SK-N-SH (cell line): ENCODE data around the gene BRSK1. TPM values are rescaled to one million over a fixed set of nuclear protein-coding genes. Genes with fewer than 3 reads are reported as not detected.
A peak's percentile ranks its signal among the peaks of the same experiment; 100 is the strongest.

Source experiments
- CTCF ChIA-PET: fragments of 300-600, 350-600 bp; formaldehyde crosslinking; extraction: SDS; loops from one replicate; lab custom pipeline; 2021; lab: Yijun Ruan, JAX
- POLR2A ChIA-PET: fragments of 350-600 bp; sonication (Branson Sonifier 250); formaldehyde crosslinking; extraction: SDS; loops from one replicate; lab custom pipeline; 2020; ENCODE audit warnings: antibody characterized with exemption, inconsistent platforms; lab: Yijun Ruan, JAX
- DNase-seq: peaks from one replicate; pipeline ENCODE4 v3.0.0; 2012
- H2AFZ ChIP-seq: fragments of 200-600 bp; sonication (generic); 2 replicates; pipeline ENCODE4 v1.8.1; 2016; ENCODE audit warnings: antibody characterized with exemption, mild to moderate bottlenecking, low read depth
- H3F3A ChIP-seq: fragments of 200-600 bp; sonication (generic); replicated peaks from 2 replicates; pipeline ENCODE3; 2016; ENCODE audit warnings: antibody characterized with exemption, mild to moderate bottlenecking; ENCODE audit not compliant: insufficient read depth
- H3K27ac ChIP-seq, 2 experiments: fragments of 200-500 bp in 1 of 2; fragments of 200-600 bp in 1 of 2; sonication (Bioruptor generic) in 1 of 2; sonication (generic), shearing (Covaris generic) in 1 of 2; 2 replicates each; pipeline versions ENCODE4 v1.5.1 to v1.6.1; 2014 to 2016; ENCODE audit warnings: low read depth in 2 of 2, inconsistent platforms in 1 of 2, low read length in 1 of 2, mild to moderate bottlenecking in 1 of 2, mixed read lengths in 1 of 2
- H3K27me3 ChIP-seq: fragments of 200-600 bp; sonication (generic), shearing (Covaris generic); 2 replicates; pipeline ENCODE4 v1.6.1; 2016; ENCODE audit warnings: mixed run types; ENCODE audit not compliant: insufficient read depth
- H3K36me3 ChIP-seq, 2 experiments: fragments of 200-500 bp in 1 of 2; fragments of 200-600 bp in 1 of 2; sonication (Bioruptor generic) in 1 of 2; sonication (generic) in 1 of 2; replicated peaks in 1 of 2; 2 replicates each; pipeline versions ENCODE3 to v1.5.1; 2014 to 2016; ENCODE audit warnings: low read length in 1 of 2, mild to moderate bottlenecking in 1 of 2; ENCODE audit not compliant: insufficient read depth in 2 of 2, control insufficient read depth in 1 of 2
- H3K4me1 ChIP-seq, 2 experiments: fragments of 200-500 bp in 1 of 2; fragments of 200-600 bp in 1 of 2; sonication (Bioruptor generic) in 1 of 2; sonication (generic), shearing (Covaris generic) in 1 of 2; 2 replicates each; pipeline versions ENCODE4 v1.5.1 to v1.6.1; 2014 to 2016; ENCODE audit warnings: low read depth in 1 of 2, low read length in 1 of 2, mixed run types in 1 of 2; ENCODE audit not compliant: insufficient read depth in 2 of 2, control insufficient read depth in 1 of 2
- H3K4me2 ChIP-seq: fragments of 200-600 bp; sonication (generic), shearing (Covaris generic); 2 replicates; pipeline ENCODE4 v1.6.1; 2017; ENCODE audit warnings: mixed run types
- H3K4me3 ChIP-seq, 2 experiments: fragments of 200-500 bp in 1 of 2; fragments of 200-600 bp in 1 of 2; sonication (Bioruptor generic) in 1 of 2; sonication (generic), shearing (Covaris generic) in 1 of 2; 2 replicates each; pipeline versions ENCODE4 v1.5.1 to v1.8.1; 2014 to 2016; ENCODE audit warnings: low read depth in 2 of 2, inconsistent platforms in 1 of 2, low read length in 1 of 2, mild to moderate bottlenecking in 1 of 2, mixed read lengths in 1 of 2, moderate library complexity in 1 of 2
- H3K79me2 ChIP-seq: fragments of 200-600 bp; sonication (generic); 2 replicates; pipeline ENCODE4 v1.8.1; 2017; ENCODE audit warnings: mild to moderate bottlenecking; ENCODE audit not compliant: insufficient read depth
- H3K9ac ChIP-seq: fragments of 200-600 bp; sonication (generic); 2 replicates; pipeline ENCODE4 v1.6.1; 2017; ENCODE audit warnings: mixed run types
- H3K9me2 ChIP-seq: fragments of 200-600 bp; sonication (generic); 2 replicates; pipeline ENCODE4 v1.6.1; 2017; ENCODE audit warnings: mixed run types
- H3K9me3 ChIP-seq: fragments of 200-600 bp; sonication (generic); 2 replicates; pipeline ENCODE4 v1.6.1; 2017; ENCODE audit warnings: mixed run types, mild to moderate bottlenecking, moderate library complexity
- H4K20me1 ChIP-seq: fragments of 200-600 bp; sonication (generic); 2 replicates; pipeline ENCODE4 v1.6.1; 2017; ENCODE audit warnings: mild to moderate bottlenecking, mixed run types; ENCODE audit not compliant: insufficient read depth
- CHD2 ChIP-seq: fragments of 150-350 bp; IDR thresholded peaks from 2 replicates; pipeline ENCODE4 v1.6.1; 2018; ENCODE audit warnings: low read length; ENCODE audit not compliant: partially characterized antibody
- EP300 ChIP-seq, 2 experiments: IDR thresholded peaks; 2 replicates each; pipeline versions ENCODE4 v1.4.0 to v1.6.1; 2012; ENCODE audit warnings: borderline replicate concordance in 1 of 2, low read depth in 1 of 2, low read length in 1 of 2
- FOXJ3 ChIP-seq: sonication (generic); formaldehyde crosslinking; IDR thresholded peaks from 2 replicates; pipeline ENCODE4 v1.5.1; 2020; ENCODE audit warnings: mild to moderate bottlenecking, missing genetic modification reagents
- GABPA ChIP-seq: IDR thresholded peaks from 2 replicates; pipeline ENCODE4 v1.4.0; 2012; ENCODE audit warnings: low read depth, mild to moderate bottlenecking
- MXI1 ChIP-seq: IDR thresholded peaks from 2 replicates; pipeline ENCODE4 v1.6.1; 2012; ENCODE audit warnings: mild to moderate bottlenecking, low read depth, low read length, improper control_type of control experiment
- WGBS: methylation state at CpG from one replicate; pipeline ENCODE4 v1.1.6; 2017; ENCODE audit warnings: low lambda C conversion rate; 5-methylcytosine and 5-hydroxymethylcytosine counted together
- polyA plus RNA-seq, 3 experiments: library from polyadenylated mRNA; depleted of rRNA; stranded (reverse); fragments of >200 nt; gene quantifications; 2 replicates each; pipeline ENCODE4 v1.2.3, GENCODE V29; 2012
- TF ChIP-seq, protein P1 (sequence below): fragments of 150-350 bp; IDR thresholded peaks from 2 replicates; pipeline ENCODE4 v1.6.1; 2017; ENCODE audit warnings: antibody characterized with exemption, low read length, low read depth, borderline replicate concordance
- TF ChIP-seq, protein P2 (sequence below): IDR thresholded peaks from 2 replicates; pipeline ENCODE4 v1.6.1; 2012; ENCODE audit warnings: mild to moderate bottlenecking, low read depth, low read length, moderate library complexity
- TF ChIP-seq, protein P3 (sequence below): IDR thresholded peaks from 2 replicates; pipeline ENCODE4 v1.4.0; 2012; ENCODE audit warnings: low read depth

Gene BRSK1
- polyA plus RNA-seq, 1 of the 3 experiments (the other 2 are of a cell fraction): 49.7 TPM

DNA sequence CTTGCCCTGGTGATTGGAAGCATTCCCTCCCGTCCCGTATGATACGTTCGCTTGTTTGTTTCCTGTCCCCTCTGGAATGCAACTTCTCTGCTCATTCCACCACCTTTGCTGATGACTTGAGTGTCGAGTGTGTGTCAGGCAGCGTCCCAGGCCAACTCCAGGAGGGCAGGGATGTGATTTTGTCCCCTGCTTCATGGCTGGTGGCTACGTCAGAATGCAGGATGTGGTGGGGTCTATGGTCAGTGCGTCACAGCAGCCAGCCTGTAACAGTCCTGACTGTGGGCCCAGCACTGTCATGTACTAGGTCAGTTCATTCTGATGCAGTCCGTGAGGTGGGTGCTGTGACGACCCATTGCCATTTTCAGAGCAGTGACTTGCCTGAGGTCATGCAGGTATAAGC, 16.2 kb downstream of the BRSK1 start (continued):
- no peak for TF ChIP-seq CHD2
- no peak for TF ChIP-seq FOXJ3 (CRISPR knock-in tag)
- TF ChIP-seq, protein P1, sequence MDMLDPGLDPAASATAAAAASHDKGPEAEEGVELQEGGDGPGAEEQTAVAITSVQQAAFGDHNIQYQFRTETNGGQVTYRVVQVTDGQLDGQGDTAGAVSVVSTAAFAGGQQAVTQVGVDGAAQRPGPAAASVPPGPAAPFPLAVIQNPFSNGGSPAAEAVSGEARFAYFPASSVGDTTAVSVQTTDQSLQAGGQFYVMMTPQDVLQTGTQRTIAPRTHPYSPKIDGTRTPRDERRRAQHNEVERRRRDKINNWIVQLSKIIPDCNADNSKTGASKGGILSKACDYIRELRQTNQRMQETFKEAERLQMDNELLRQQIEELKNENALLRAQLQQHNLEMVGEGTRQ: no peak
- no peak for TF ChIP-seq MXI1
- TF ChIP-seq, protein P2, sequence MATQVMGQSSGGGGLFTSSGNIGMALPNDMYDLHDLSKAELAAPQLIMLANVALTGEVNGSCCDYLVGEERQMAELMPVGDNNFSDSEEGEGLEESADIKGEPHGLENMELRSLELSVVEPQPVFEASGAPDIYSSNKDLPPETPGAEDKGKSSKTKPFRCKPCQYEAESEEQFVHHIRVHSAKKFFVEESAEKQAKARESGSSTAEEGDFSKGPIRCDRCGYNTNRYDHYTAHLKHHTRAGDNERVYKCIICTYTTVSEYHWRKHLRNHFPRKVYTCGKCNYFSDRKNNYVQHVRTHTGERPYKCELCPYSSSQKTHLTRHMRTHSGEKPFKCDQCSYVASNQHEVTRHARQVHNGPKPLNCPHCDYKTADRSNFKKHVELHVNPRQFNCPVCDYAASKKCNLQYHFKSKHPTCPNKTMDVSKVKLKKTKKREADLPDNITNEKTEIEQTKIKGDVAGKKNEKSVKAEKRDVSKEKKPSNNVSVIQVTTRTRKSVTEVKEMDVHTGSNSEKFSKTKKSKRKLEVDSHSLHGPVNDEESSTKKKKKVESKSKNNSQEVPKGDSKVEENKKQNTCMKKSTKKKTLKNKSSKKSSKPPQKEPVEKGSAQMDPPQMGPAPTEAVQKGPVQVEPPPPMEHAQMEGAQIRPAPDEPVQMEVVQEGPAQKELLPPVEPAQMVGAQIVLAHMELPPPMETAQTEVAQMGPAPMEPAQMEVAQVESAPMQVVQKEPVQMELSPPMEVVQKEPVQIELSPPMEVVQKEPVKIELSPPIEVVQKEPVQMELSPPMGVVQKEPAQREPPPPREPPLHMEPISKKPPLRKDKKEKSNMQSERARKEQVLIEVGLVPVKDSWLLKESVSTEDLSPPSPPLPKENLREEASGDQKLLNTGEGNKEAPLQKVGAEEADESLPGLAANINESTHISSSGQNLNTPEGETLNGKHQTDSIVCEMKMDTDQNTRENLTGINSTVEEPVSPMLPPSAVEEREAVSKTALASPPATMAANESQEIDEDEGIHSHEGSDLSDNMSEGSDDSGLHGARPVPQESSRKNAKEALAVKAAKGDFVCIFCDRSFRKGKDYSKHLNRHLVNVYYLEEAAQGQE: no peak
- TF ChIP-seq GABPA: no peak
- no peak for TF ChIP-seq EP300 (IDR thresholded peaks at IDR 0.05; ENCODE audit: borderline replicate concordance in 1 of 2, low read depth in 1 of 2, low read length in 1 of 2)

DNA sequence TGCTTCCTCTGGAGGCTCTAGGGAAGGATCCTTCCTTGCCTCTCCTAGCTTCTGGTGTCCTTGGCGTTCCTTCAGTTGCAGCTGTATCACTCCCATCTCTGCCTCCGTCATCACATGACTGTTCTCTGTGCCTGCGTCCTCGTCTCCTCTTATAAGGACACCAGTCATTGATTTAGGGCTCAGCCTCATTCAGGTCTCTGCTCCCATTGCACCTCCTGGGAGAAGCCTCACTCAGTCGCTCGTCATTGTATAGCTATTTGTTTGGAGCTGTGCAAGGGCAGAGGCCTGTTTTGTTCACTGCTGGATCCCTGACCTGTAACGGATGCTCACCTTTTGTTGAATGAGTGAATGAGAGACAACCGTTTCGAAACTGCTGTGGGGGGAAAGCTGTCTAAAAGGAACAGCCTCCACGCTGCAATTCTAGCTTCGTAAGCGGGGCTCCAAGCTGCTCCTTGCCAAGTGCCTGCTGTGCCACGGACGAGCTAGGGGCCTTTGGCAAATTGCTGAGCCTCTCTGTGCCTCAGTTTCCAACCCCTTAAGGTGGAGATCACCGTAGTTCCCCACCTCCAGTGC, 17.2 kb downstream of the BRSK1 start:
- no peak for DNase-seq
- ChIA-PET CTCF (interaction anchor here (0.6 to 3.3 kb wide), 52 partner anchors 9 to 331 kb away, joined by 3 to 46 read pairs (median 5); partner anchors contain the start of genes COX6B2, GARIN5B, HSPBP1 and PPP6R1), POLR2A (interaction anchor here (1.7 to 2.1 kb wide), 2 partner anchors 9 to 106 kb away, joined by 4 to 8 read pairs; partner anchors contain the start of gene UBE2S)
- H3K9me3 ChIP-seq: no peaks in the 10 kb centered on the region
- no peak overlapping the region for H3K9ac ChIP-seq
- no peaks in the 10 kb centered on the region for H3K79me2 ChIP-seq
- H3K9me2 ChIP-seq: no peaks in the 10 kb centered on the region
- no peaks in the 10 kb centered on the region for H3K27me3 ChIP-seq
- H3K4me3 ChIP-seq: no peak overlapping the region
- H4K20me1 ChIP-seq: no peaks in the 10 kb centered on the region
- peaks cover 6 to 28% of the 10 kb centered on the region in 2 experiments for H3K36me3 ChIP-seq
- 89% methylated on average over 12 of the region's 15 CpGs for WGBS
- peak overlapping the region; percentile 68; the same call in 1 of the 2 replicates for H2AFZ ChIP-seq
- H3K4me2 ChIP-seq: no peak overlapping the region
- H3K27ac ChIP-seq: no peak overlapping the region
- H3F3A ChIP-seq: no peaks in the 10 kb centered on the region
- peaks cover 0 to 8% of the 10 kb centered on the region in 2 experiments; a peak in 1 of 4 replicates for H3K4me1 ChIP-seq
- TF ChIP-seq, protein P3, sequence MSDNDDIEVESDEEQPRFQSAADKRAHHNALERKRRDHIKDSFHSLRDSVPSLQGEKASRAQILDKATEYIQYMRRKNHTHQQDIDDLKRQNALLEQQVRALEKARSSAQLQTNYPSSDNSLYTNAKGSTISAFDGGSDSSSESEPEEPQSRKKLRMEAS: no peak
